HL-60 (cell line): ENCODE measurements around the gene CFAP74.

Experiments used
- DNase-seq, 2 experiments: peaks; one replicate each; pipeline ENCODE4 v3.0.0-alpha.2; 2010 to 2020; ENCODE audit warnings: low read depth in 1 of 2, low spot score in 1 of 2
- H3K27ac ChIP-seq: fragments of 250-450 bp; sonication (Bioruptor Pico); replicated peaks from 2 replicates; pipeline ENCODE4 v1.5.1; 2020; ENCODE audit warnings: mild to moderate bottlenecking, moderate library complexity
- H3K27me3 ChIP-seq: fragments of 250-450 bp; sonication (Bioruptor Pico); 2 replicates; pipeline ENCODE4 v1.5.1; 2021; ENCODE audit warnings: mild to moderate bottlenecking, moderate library complexity; ENCODE audit not compliant: insufficient read depth, poor library complexity, severe bottlenecking
- H3K4me3 ChIP-seq: replicated peaks from 2 replicates; pipeline ENCODE4 v1.5.1; 2011; ENCODE audit warnings: mild to moderate bottlenecking, control low read depth, low read length; ENCODE audit not compliant: insufficient read depth
- GABPA ChIP-seq: IDR thresholded peaks from 2 replicates; pipeline ENCODE4 v1.6.1; 2012; ENCODE audit warnings: low read depth
- POLR2AphosphoS5 ChIP-seq: IDR thresholded peaks from 2 replicates; pipeline ENCODE4 v1.6.1; 2012; ENCODE audit warnings: low read depth
- SPI1 ChIP-seq: IDR thresholded peaks from 2 replicates; pipeline ENCODE4 v1.6.1; 2012; ENCODE audit warnings: low read depth, mild to moderate bottlenecking, borderline replicate concordance
- TF ChIP-seq, protein P1 (sequence below): IDR thresholded peaks from one replicate; pipeline ENCODE4 v1.5.1; 2011; ENCODE audit warnings: low read length, control low read depth, inconsistent platforms; ENCODE audit not compliant: insufficient read depth
- TF ChIP-seq, protein P2 (sequence below): IDR thresholded peaks from 2 replicates; pipeline ENCODE4 v1.6.1; 2012; ENCODE audit warnings: low read depth; ENCODE audit not compliant: insufficient replicate concordance

Gene CFAP74

DNA sequence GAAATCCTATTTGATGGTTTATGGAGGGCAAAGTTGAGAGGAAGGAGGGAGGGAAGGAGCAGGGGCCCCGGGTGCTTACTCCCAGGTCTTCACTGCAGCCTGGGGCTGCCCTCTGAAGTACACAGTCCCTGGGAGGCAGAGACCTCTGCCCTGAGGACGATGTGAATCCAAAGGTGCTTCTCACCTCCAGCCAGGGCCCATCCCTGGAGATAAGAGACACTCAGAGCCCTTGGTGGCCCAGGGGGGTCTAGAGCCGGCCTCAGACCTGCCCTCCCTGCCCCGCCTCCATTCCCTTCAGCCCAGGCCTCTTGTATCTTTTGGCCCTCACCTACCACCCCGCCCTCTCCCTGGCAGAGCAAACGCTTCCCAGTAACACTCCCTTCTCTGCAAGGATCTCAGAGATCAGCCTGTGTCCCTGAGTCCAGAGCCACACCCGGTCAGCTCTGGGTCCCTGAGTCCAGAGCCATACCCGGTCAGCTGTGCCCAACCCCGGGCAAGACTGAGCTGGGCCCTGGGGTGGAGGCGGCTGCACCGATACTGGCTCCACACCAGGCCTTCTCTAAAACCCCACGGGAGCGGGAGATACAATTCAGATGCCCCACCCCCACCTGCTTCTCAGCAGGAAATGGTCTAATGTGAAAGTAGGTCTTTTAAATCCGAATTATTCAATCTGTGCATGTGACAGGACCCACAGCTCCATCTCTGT, 109.1 kb downstream of the CFAP74 start:
- no peaks in the 10 kb centered on the region for H3K27me3 ChIP-seq
- no peak overlapping the region for H3K27ac ChIP-seq
- TF ChIP-seq SPI1 = no peak
- TF ChIP-seq POLR2AphosphoS5 = no peak
- no peak for TF ChIP-seq GABPA
- TF ChIP-seq, protein P1, sequence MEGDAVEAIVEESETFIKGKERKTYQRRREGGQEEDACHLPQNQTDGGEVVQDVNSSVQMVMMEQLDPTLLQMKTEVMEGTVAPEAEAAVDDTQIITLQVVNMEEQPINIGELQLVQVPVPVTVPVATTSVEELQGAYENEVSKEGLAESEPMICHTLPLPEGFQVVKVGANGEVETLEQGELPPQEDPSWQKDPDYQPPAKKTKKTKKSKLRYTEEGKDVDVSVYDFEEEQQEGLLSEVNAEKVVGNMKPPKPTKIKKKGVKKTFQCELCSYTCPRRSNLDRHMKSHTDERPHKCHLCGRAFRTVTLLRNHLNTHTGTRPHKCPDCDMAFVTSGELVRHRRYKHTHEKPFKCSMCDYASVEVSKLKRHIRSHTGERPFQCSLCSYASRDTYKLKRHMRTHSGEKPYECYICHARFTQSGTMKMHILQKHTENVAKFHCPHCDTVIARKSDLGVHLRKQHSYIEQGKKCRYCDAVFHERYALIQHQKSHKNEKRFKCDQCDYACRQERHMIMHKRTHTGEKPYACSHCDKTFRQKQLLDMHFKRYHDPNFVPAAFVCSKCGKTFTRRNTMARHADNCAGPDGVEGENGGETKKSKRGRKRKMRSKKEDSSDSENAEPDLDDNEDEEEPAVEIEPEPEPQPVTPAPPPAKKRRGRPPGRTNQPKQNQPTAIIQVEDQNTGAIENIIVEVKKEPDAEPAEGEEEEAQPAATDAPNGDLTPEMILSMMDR = no peak
- TF ChIP-seq, protein P2, sequence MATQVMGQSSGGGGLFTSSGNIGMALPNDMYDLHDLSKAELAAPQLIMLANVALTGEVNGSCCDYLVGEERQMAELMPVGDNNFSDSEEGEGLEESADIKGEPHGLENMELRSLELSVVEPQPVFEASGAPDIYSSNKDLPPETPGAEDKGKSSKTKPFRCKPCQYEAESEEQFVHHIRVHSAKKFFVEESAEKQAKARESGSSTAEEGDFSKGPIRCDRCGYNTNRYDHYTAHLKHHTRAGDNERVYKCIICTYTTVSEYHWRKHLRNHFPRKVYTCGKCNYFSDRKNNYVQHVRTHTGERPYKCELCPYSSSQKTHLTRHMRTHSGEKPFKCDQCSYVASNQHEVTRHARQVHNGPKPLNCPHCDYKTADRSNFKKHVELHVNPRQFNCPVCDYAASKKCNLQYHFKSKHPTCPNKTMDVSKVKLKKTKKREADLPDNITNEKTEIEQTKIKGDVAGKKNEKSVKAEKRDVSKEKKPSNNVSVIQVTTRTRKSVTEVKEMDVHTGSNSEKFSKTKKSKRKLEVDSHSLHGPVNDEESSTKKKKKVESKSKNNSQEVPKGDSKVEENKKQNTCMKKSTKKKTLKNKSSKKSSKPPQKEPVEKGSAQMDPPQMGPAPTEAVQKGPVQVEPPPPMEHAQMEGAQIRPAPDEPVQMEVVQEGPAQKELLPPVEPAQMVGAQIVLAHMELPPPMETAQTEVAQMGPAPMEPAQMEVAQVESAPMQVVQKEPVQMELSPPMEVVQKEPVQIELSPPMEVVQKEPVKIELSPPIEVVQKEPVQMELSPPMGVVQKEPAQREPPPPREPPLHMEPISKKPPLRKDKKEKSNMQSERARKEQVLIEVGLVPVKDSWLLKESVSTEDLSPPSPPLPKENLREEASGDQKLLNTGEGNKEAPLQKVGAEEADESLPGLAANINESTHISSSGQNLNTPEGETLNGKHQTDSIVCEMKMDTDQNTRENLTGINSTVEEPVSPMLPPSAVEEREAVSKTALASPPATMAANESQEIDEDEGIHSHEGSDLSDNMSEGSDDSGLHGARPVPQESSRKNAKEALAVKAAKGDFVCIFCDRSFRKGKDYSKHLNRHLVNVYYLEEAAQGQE = no peak
- DNase-seq = no peak
- H3K4me3 ChIP-seq = no peak overlapping the region

DNA sequence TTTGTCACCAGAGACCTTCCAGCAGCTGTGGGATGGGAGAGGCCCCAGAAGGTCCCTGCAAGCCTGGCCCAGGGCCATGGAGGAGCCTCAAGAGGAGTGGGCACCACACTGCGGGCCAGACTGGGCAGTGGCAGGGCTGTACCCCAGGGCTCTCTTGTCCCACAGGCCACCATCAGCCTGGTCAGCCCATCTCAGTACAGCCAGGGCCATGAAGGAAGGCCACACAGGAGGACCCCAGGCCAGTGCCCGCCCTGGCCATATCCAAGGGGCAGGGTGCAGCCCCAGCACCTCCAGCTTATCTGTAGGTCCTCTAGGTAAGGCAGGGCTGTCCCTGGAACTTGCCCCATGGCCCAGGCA, 109.6 kb downstream of the CFAP74 start:
- no peak overlapping the region for H3K4me3 ChIP-seq
- TF ChIP-seq SPI1 (no peak), POLR2AphosphoS5 (no peak), GABPA (no peak)
- TF ChIP-seq, protein P1 = no peak
- TF ChIP-seq, protein P2 = no peak
- no peaks in the 10 kb centered on the region for H3K27me3 ChIP-seq
- no peak for DNase-seq
- H3K27ac ChIP-seq = no peak overlapping the region

DNA sequence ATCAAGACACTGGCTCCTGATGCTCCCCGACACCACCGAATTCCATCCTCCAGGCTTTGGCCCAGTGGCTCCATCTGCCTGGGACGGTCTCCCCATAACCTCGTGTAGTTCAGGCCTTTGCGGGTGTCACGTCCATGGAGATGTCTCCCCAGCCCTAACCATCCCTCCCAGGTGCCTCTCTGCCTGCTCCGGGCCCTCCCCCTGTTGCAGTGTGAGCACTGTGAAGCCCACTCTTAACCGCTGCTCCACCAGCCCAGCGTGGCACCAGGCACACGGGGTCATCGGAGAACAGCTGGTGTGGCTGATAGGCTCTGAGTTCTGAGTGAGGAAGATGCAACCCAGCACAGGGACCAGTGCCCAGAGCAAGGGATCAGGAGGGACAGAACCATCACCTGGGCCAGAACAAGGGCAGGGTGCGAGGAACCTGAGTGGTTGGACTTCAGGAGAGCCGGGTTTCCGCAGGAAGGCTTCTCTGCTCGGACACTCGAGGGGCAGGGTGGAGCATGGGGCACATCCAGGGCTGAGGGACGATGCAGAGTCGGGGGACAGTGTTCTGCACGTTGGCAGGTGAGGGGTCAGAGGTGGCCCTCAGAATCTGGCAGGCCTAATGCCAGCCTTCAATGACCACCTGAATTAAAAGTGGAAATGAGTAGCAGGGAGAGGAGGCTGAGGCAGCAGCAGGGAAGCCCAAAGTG, 110.1 kb downstream of the CFAP74 start:
- TF ChIP-seq, protein P2 = no peak
- TF ChIP-seq SPI1 (no peak), GABPA (no peak), POLR2AphosphoS5 (no peak)
- TF ChIP-seq, protein P1 = no peak
- DNase-seq = no peak
- Histone ChIP-seq H3K4me3 (no peak overlapping the region), H3K27me3 (no peaks in the 10 kb centered on the region), H3K27ac (no peak overlapping the region)
